Liver (tissue), 9 donors: ENCODE data around the gene CCDC106. TPM values are rescaled to one million over a fixed set of nuclear protein-coding genes. Genes with fewer than 3 reads are reported as not detected.

Experiments
- DNase-seq: peaks from one replicate; pipeline ENCODE4 v3.0.0-alpha.2; 2017; ENCODE audit warnings: low spot score
- H3K27ac ChIP-seq, 2 donors: one replicate each; pipeline ENCODE4 v1.7.0; 2013; ENCODE audit warnings: inconsistent platforms in 2 of 2, low read length in 2 of 2, control low read depth in 1 of 2, low read depth in 1 of 2, mild to moderate bottlenecking in 1 of 2
- H3K27me3 ChIP-seq, 4 donors: one replicate each; pipeline versions ENCODE4 v1.6.1 to v1.7.0; 2013; ENCODE audit warnings: low read length in 3 of 4, inconsistent platforms in 1 of 4, mild to moderate bottlenecking in 1 of 4, moderate library complexity in 1 of 4; ENCODE audit not compliant: control insufficient read depth in 4 of 4, insufficient read depth in 4 of 4
- H3K36me3 ChIP-seq, 4 donors: one replicate each; pipeline versions ENCODE4 v1.6.1 to v1.7.0; 2013; ENCODE audit warnings: low read length in 3 of 4, mild to moderate bottlenecking in 3 of 4, low read depth in 1 of 4, moderate library complexity in 1 of 4; ENCODE audit not compliant: control insufficient read depth in 4 of 4, insufficient read depth in 3 of 4
- H3K4me1 ChIP-seq, 4 donors: one replicate each; pipeline versions ENCODE4 v1.6.1 to v1.7.0; 2013; ENCODE audit warnings: low read length in 3 of 4, mild to moderate bottlenecking in 3 of 4, moderate library complexity in 1 of 4; ENCODE audit not compliant: control insufficient read depth in 4 of 4, insufficient read depth in 4 of 4
- H3K4me3 ChIP-seq, 3 donors: one replicate each; pipeline versions ENCODE4 v1.6.1 to v1.7.0; 2013; ENCODE audit warnings: low read length in 3 of 3, control low read depth in 1 of 3, low read depth in 1 of 3, mild to moderate bottlenecking in 1 of 3
- H3K9ac ChIP-seq, 2 donors: one replicate each; pipeline ENCODE4 v1.7.0; 2013; ENCODE audit warnings: low read length in 2 of 2, mild to moderate bottlenecking in 2 of 2, moderate library complexity in 2 of 2, control low read depth in 1 of 2, low read depth in 1 of 2
- H3K9me3 ChIP-seq, 4 donors: one replicate each; pipeline versions ENCODE4 v1.6.1 to v1.7.0; 2013; ENCODE audit warnings: low read length in 3 of 4; ENCODE audit not compliant: control insufficient read depth in 4 of 4
- EGR1 ChIP-seq, 2 donors: IDR thresholded peaks; 2 replicates each; pipeline ENCODE4 v1.6.1; 2016 to 2018; ENCODE audit warnings: antibody characterized with exemption in 2 of 2, low read depth in 2 of 2
- FOXA1 ChIP-seq: IDR thresholded peaks from 2 replicates; pipeline ENCODE4 v1.6.1; 2016; ENCODE audit warnings: antibody characterized with exemption
- FOXA2 ChIP-seq: IDR thresholded peaks from 2 replicates; pipeline ENCODE4 v1.6.1; 2016; ENCODE audit warnings: antibody characterized with exemption
- GABPA ChIP-seq, 2 donors: IDR thresholded peaks in 1 of 2; conservative IDR thresholded peaks in 1 of 2; 2 replicates each; pipeline ENCODE4 v1.6.1; 2016; ENCODE audit warnings: antibody characterized with exemption in 2 of 2, mild to moderate bottlenecking in 1 of 2, moderate library complexity in 1 of 2
- HNF4G ChIP-seq: IDR thresholded peaks from 2 replicates; pipeline ENCODE4 v1.6.1; 2016; ENCODE audit warnings: antibody characterized with exemption
- JUND ChIP-seq, 2 donors: IDR thresholded peaks; 2 replicates each; pipeline ENCODE4 v1.6.1; 2016; ENCODE audit warnings: antibody characterized with exemption in 2 of 2
- NR2F2 ChIP-seq: IDR thresholded peaks from 2 replicates; pipeline ENCODE4 v1.6.1; 2016; ENCODE audit warnings: antibody characterized with exemption
- RAD21 ChIP-seq, 2 donors: IDR thresholded peaks; 2 replicates each; pipeline ENCODE4 v1.6.1; 2016; ENCODE audit warnings: antibody characterized with exemption in 2 of 2, mild to moderate bottlenecking in 2 of 2
- REST ChIP-seq: IDR thresholded peaks from 2 replicates; pipeline ENCODE4 v1.6.1; 2016; ENCODE audit warnings: antibody characterized with exemption, mild to moderate bottlenecking
- RXRA ChIP-seq, 2 donors: IDR thresholded peaks; 2 replicates each; pipeline ENCODE4 v1.6.1; 2017 to 2018; ENCODE audit warnings: antibody characterized with exemption in 2 of 2, mild to moderate bottlenecking in 1 of 2
- SP1 ChIP-seq: IDR thresholded peaks from 2 replicates; pipeline ENCODE4 v1.6.1; 2018; ENCODE audit warnings: antibody characterized with exemption, mild to moderate bottlenecking
- TAF1 ChIP-seq: conservative IDR thresholded peaks from 2 replicates; pipeline ENCODE4 v1.6.1; 2016; ENCODE audit warnings: antibody characterized with exemption, mild to moderate bottlenecking
- YY1 ChIP-seq: IDR thresholded peaks from 2 replicates; pipeline ENCODE4 v1.6.1; 2016; ENCODE audit warnings: antibody characterized with exemption, mild to moderate bottlenecking
- WGBS: extraction: QIAGEN DNeasy Blood & Tissue Kit; methylation state at CpG from one replicate; pipeline ENCODE4 v1.1.7; 2013; 5-methylcytosine and 5-hydroxymethylcytosine counted together
- polyA plus RNA-seq, 2 donors: library from polyadenylated mRNA; stranded (reverse) in 1 of 2; unstranded in 1 of 2; fragments of 200-250 nt in 1 of 2; fragments of >200 nt in 1 of 2; fragmentation: Nextera tagmentation in 1 of 2; extraction: Ambion mirVana in 1 of 2; gene quantifications; one replicate each; pipeline versions ENCODE4 v1.2.1 to v1.2.3, GENCODE V29; 2013 to 2015
- total RNA-seq, 2 donors: library from RNA; depleted of rRNA; stranded (reverse); fragments of >200 nt; gene quantifications; one replicate each; pipeline ENCODE4 v1.2.3, GENCODE V29; 2014
- TF ChIP-seq, protein P1 (sequence below): IDR thresholded peaks from 2 replicates; pipeline ENCODE4 v1.6.1; 2016; ENCODE audit warnings: antibody characterized with exemption
- TF ChIP-seq, protein P2 (sequence below): IDR thresholded peaks from 2 replicates; pipeline ENCODE4 v1.6.1; 2016; ENCODE audit warnings: antibody characterized with exemption
- TF ChIP-seq, protein P3 (sequence below): IDR thresholded peaks from 2 replicates; pipeline ENCODE4 v1.6.1; 2016; ENCODE audit warnings: antibody characterized with exemption
- TF ChIP-seq, protein P4 (sequence below): fragments of 150-350 bp; IDR thresholded peaks from 2 replicates; pipeline ENCODE4 v1.5.1; 2017; ENCODE audit warnings: improper control_type of control experiment, low read depth, low read length; ENCODE audit not compliant: missing input control
- donor health status: healthy.
- donor health status: healthy.
- donor health status: healthy.
- donor health status: healthy.
- donor health status: healthy.

Gene CCDC106
- total and polyA plus RNA-seq, 4 donors, result 3.6 to 13.5 (median 5.9) TPM

GRCh38 chr19:55613396-55613795, 34.6 kb upstream of the CCDC106 start:
- Histone ChIP-seq H3K4me1 (no peaks in the 10 kb centered on the region), H3K27me3 (no peaks in the 10 kb centered on the region), H3K9me3 (no peaks in the 10 kb centered on the region), H3K4me3 (no peak overlapping the region), H3K27ac (no peak overlapping the region), H3K36me3 (peaks cover 0 to 28% (median 14%) of the 10 kb centered on the region in 4 donors), H3K9ac (no peak overlapping the region)
- 97% methylated on average over 27 of the region's 27 CpGs for WGBS
- DNase-seq, result no peak
- TF ChIP-seq, protein P1, sequence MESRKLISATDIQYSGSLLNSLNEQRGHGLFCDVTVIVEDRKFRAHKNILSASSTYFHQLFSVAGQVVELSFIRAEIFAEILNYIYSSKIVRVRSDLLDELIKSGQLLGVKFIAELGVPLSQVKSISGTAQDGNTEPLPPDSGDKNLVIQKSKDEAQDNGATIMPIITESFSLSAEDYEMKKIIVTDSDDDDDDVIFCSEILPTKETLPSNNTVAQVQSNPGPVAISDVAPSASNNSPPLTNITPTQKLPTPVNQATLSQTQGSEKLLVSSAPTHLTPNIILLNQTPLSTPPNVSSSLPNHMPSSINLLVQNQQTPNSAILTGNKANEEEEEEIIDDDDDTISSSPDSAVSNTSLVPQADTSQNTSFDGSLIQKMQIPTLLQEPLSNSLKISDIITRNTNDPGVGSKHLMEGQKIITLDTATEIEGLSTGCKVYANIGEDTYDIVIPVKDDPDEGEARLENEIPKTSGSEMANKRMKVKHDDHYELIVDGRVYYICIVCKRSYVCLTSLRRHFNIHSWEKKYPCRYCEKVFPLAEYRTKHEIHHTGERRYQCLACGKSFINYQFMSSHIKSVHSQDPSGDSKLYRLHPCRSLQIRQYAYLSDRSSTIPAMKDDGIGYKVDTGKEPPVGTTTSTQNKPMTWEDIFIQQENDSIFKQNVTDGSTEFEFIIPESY, result no peak
- TF ChIP-seq NR2F2, result no peak
- TF ChIP-seq JUND (IDR thresholded peaks at IDR 0.05), result no peak
- no peak for TF ChIP-seq REST
- no peak for TF ChIP-seq FOXA1
- TF ChIP-seq, protein P2, sequence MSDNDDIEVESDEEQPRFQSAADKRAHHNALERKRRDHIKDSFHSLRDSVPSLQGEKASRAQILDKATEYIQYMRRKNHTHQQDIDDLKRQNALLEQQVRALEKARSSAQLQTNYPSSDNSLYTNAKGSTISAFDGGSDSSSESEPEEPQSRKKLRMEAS, result no peak
- no peak for TF ChIP-seq HNF4G
- TF ChIP-seq, protein P3, sequence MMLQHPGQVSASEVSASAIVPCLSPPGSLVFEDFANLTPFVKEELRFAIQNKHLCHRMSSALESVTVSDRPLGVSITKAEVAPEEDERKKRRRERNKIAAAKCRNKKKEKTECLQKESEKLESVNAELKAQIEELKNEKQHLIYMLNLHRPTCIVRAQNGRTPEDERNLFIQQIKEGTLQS, result no peak
- no peak for TF ChIP-seq SP1
- TF ChIP-seq EGR1 (IDR thresholded peaks at IDR 0.05; ENCODE audit: low read depth in 2 of 2), result no peak
- TF ChIP-seq YY1, result no peak
- TF ChIP-seq GABPA (IDR thresholded peaks at IDR 0.05 in 1 of 2, conservative IDR thresholded peaks at IDR 0.05 in 1 of 2), result no peak
- no peak for TF ChIP-seq TAF1
- TF ChIP-seq RAD21 (IDR thresholded peaks at IDR 0.05), result no peak
- TF ChIP-seq, protein P4, sequence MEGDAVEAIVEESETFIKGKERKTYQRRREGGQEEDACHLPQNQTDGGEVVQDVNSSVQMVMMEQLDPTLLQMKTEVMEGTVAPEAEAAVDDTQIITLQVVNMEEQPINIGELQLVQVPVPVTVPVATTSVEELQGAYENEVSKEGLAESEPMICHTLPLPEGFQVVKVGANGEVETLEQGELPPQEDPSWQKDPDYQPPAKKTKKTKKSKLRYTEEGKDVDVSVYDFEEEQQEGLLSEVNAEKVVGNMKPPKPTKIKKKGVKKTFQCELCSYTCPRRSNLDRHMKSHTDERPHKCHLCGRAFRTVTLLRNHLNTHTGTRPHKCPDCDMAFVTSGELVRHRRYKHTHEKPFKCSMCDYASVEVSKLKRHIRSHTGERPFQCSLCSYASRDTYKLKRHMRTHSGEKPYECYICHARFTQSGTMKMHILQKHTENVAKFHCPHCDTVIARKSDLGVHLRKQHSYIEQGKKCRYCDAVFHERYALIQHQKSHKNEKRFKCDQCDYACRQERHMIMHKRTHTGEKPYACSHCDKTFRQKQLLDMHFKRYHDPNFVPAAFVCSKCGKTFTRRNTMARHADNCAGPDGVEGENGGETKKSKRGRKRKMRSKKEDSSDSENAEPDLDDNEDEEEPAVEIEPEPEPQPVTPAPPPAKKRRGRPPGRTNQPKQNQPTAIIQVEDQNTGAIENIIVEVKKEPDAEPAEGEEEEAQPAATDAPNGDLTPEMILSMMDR, result no peak
- no peak for TF ChIP-seq RXRA (IDR thresholded peaks at IDR 0.05)
- no peak for TF ChIP-seq FOXA2
